H1 (cell line): Measurements from ENCODE around the gene LCN12. TPM values are rescaled to one million over a fixed set of nuclear protein-coding genes. Genes with fewer than 3 reads are reported as not detected.

Experiments
- BACH1 ChIP-seq: IDR thresholded peaks from 2 replicates; pipeline ENCODE4 v1.6.1; 2012; ENCODE audit warnings: low read length, improper control_type of control experiment
- KDM1A ChIP-seq: fragments of 200-600, 300-600 bp; sonication (generic); IDR thresholded peaks from 2 replicates; pipeline ENCODE4 v1.7.1; 2016; ENCODE audit warnings: mild to moderate bottlenecking, low read length, borderline replicate concordance
- polyA plus RNA-seq, 7 experiments: library from polyadenylated mRNA; depleted of rRNA in 3 of 7; stranded (reverse) in 5 of 7; unstranded in 2 of 7; fragments of >200 nt in 5 of 7; fragments of 200-250 nt in 2 of 7; gene quantifications; 1 replicate in 5 of 7; 2 replicates in 1 of 7; 4 replicates in 1 of 7; pipeline versions ENCODE4 v1.2.1 to v1.2.3, GENCODE V29; 2011 to 2013; ENCODE audit warnings: missing spikeins in 2 of 7, mixed read lengths in 2 of 7
- total RNA-seq: library from RNA; stranded (reverse); fragmentation: NEBNext Ultra II Directional; extraction: Animal tissue kit (Norgen Biotek cat#: 25700); gene quantifications from 2 replicates; pipeline ENCODE4 v1.2.1, GENCODE V29; 2021

LCN12 gene
- total and polyA plus RNA-seq, 2 of the 8 experiments (the other 6 are each of a cell fraction or from before 2014, with no cell fraction given), result 1.1 to 1.7 TPM

DNA sequence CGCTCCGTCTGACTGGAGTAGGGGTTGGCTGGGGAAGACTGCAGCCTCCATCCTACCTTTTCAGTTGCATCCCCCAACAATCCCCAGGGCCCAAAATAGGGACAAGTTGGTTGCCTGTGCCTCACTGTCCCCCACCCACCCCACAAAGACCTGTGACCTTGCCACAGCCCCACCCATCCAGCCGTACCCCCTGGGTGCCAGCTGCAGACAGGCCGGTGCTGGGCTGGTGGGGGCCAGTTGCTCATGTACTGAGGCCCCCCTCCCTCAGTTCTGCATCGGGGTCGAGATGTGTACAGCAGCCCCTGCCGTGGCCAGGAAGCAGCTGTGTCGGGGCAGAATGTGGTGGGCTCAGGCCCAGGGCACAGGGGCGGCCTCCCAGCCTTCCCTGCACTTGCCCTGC lies 31.1 kb downstream of the LCN12 start (continued):
- TF ChIP-seq BACH1, result no peak
- TF ChIP-seq KDM1A, result no peak
